ENCODE results near the gene NOS1AP.
"Not testable (repeated sequence)": the region's sequence is repeated elsewhere in the genome, so short reads cannot be mapped to it uniquely, and the experiment has no call there.

NOS1AP gene

GRCh38 chr1:162069334-162070093, at the start of gene NOS1AP:
Gene NOS1AP, plus strand, starts transcription at chr1:162069691. Its CDS starts 487 bp downstream, at chr1:162070178.
- peak; percentile 79 for DNase-seq

GRCh38 chr1:162020150-162020549, 49.3 kb upstream of the NOS1AP start:
- DNase-seq = no peak

GRCh38 chr1:162021124-162021523, 48.4 kb upstream of the NOS1AP start:
- no peak for DNase-seq

- DNase-seq = no peak
These were observed 46.9 kb upstream of the NOS1AP start for GRCh38 chr1:162022626-162023025.

GRCh38 chr1:162023181-162023546, 46.3 kb upstream of the NOS1AP start:
- no peak for DNase-seq

GRCh38 chr1:162023547-162024501, 45.7 kb upstream of the NOS1AP start, which contains the start of gene OLFML2B:
Gene OLFML2B, minus strand, starts transcription at chr1:162023869. Its CDS starts 439 bp downstream, at chr1:162023430.
- peak; percentile 83 for DNase-seq

- DNase-seq = no peak
These were observed 44.0 kb upstream of the NOS1AP start for GRCh38 chr1:162025541-162025940.

GRCh38 chr1:162026881-162027280, 42.6 kb upstream of the NOS1AP start:
- DNase-seq = no peak

- no peak for DNase-seq
These were observed 40.8 kb upstream of the NOS1AP start for GRCh38 chr1:162028726-162029125.

- peak; percentile 66 for DNase-seq
These were observed 40.3 kb upstream of the NOS1AP start for GRCh38 chr1:162029157-162029556.

- DNase-seq = no peak
These were observed 38.7 kb upstream of the NOS1AP start for GRCh38 chr1:162030759-162031280.

- peak; percentile 56 for DNase-seq
These were observed 36.1 kb upstream of the NOS1AP start for GRCh38 chr1:162033428-162033827.

GRCh38 chr1:162035241-162035640, 34.2 kb upstream of the NOS1AP start:
- DNase-seq = no peak

GRCh38 chr1:162036163-162036562, 33.3 kb upstream of the NOS1AP start:
- DNase-seq = no peak

- no peak for DNase-seq
These were observed 30.9 kb upstream of the NOS1AP start for GRCh38 chr1:162038624-162039023.

- DNase-seq = no peak
These were observed 29.5 kb upstream of the NOS1AP start for GRCh38 chr1:162040001-162040400.

- no peak for DNase-seq
These were observed 28.8 kb upstream of the NOS1AP start for GRCh38 chr1:162040657-162041056.

- DNase-seq = no peak
These were observed 27.1 kb upstream of the NOS1AP start for GRCh38 chr1:162042361-162042760.

- DNase-seq = no peak
These were observed 22.6 kb upstream of the NOS1AP start for GRCh38 chr1:162046921-162047320.

GRCh38 chr1:162053949-162054348, 15.5 kb upstream of the NOS1AP start:
- not testable (repeated sequence) for DNase-seq

GRCh38 chr1:162055062-162055461, 14.4 kb upstream of the NOS1AP start:
- DNase-seq = no peak

GRCh38 chr1:162056043-162056442, 13.4 kb upstream of the NOS1AP start:
- DNase-seq = peak; percentile 64

GRCh38 chr1:162056579-162056978, 12.9 kb upstream of the NOS1AP start:
- DNase-seq = no peak

All from left hindlimb (tissue), 1 donor.